HepG2 (cell line): ENCODE measurements around the gene GPC6. TPM values are rescaled to one million over a fixed set of nuclear protein-coding genes. Genes with fewer than 3 reads are reported as not detected.

Experiments used
- ATAC-seq: fragments of 200-7000 bp; cut with Tn5 transposase; 3 replicates; pipeline ENCODE4 v1.9.1; 2020; ENCODE audit warnings: mild to moderate bottlenecking, moderate library complexity
- BruUV-seq: library from RNA; stranded (reverse); fragments of 400-500 nt; replicated peaks from 2 replicates; lab custom pipeline; 2021; lab: Mats Ljungman, UMichigan
- CTCF ChIA-PET: fragments of 300-600 bp; formaldehyde crosslinking; extraction: SDS; loops from one replicate; lab custom pipeline; 2021; ENCODE audit warnings: low total read pairs, inconsistent platforms, low intra/inter-chr PET ratio; lab: Yijun Ruan, JAX
- POLR2A ChIA-PET: fragments of 350-600 bp; sonication (Branson Sonifier 250); formaldehyde crosslinking; loops from one replicate; lab custom pipeline; 2020; ENCODE audit warnings: antibody characterized with exemption, inconsistent platforms; lab: Yijun Ruan, JAX
- DNase-seq: peaks from one replicate; pipeline ENCODE4 v3.0.0-alpha.2; 2015; ENCODE audit warnings: low spot score
- FAIRE-seq: peaks from 3 replicates; lab custom pipeline; 2011; peaks lifted over from hg19 to GRCh38; lab: Jason Lieb, UNC
- H2AFZ ChIP-seq: one replicate; pipeline ENCODE4 v1.6.1; 2011; ENCODE audit warnings: low read length, inconsistent platforms
- H3K27ac ChIP-seq: fragments of 300-600 bp; 3 replicates; pipeline ENCODE4 v1.8.0; 2011; ENCODE audit warnings: mixed run types, mild to moderate bottlenecking, mixed read lengths, low read length, inconsistent platforms; ENCODE audit not compliant: insufficient read depth; ENCODE audit errors: extremely low read length
- H3K27me3 ChIP-seq, 2 experiments: fragments of 200-600 bp in 1 of 2; 2 replicates in 1 of 2; 3 replicates in 1 of 2; pipeline versions ENCODE4 v1.6.0 to v1.8.0; 2011; ENCODE audit warnings: low read length in 2 of 2, mild to moderate bottlenecking in 2 of 2, moderate library complexity in 2 of 2, inconsistent platforms in 1 of 2; ENCODE audit not compliant: insufficient read depth in 2 of 2, control insufficient read depth in 1 of 2
- H3K36me3 ChIP-seq, 2 experiments: fragments of 200-600 bp in 1 of 2; replicated peaks in 1 of 2; 2 replicates in 1 of 2; 3 replicates in 1 of 2; pipeline versions ENCODE4 v1.5.1 to v1.8.0; 2011; ENCODE audit warnings: low read length in 2 of 2, inconsistent platforms in 1 of 2; ENCODE audit not compliant: insufficient read depth in 2 of 2, control insufficient read depth in 1 of 2
- H3K4me1 ChIP-seq: 2 replicates; pipeline ENCODE4 v1.5.1; 2012; ENCODE audit warnings: low read length, inconsistent platforms; ENCODE audit not compliant: insufficient read depth
- H3K4me2 ChIP-seq: 2 replicates; pipeline ENCODE4 v1.6.0; 2011; ENCODE audit warnings: low read depth, low read length, inconsistent platforms
- H3K4me3 ChIP-seq, 3 experiments: fragments of 200-600 bp in 1 of 3; sonication (generic), shearing (Covaris generic) in 1 of 3; replicated peaks in 1 of 3; 2 replicates each; pipeline ENCODE4 v1.5.1; 2011 to 2016; ENCODE audit warnings: low read length in 3 of 3, inconsistent platforms in 2 of 3, low read depth in 2 of 3, mild to moderate bottlenecking in 2 of 3, control low read depth in 1 of 3, mixed read lengths in 1 of 3; ENCODE audit not compliant: insufficient read depth in 1 of 3
- H3K79me2 ChIP-seq: one replicate; pipeline ENCODE4 v1.6.1; 2011; ENCODE audit warnings: low read length, inconsistent platforms; ENCODE audit not compliant: insufficient read depth
- H3K9ac ChIP-seq: 2 replicates; pipeline ENCODE4 v1.6.0; 2011; ENCODE audit warnings: mild to moderate bottlenecking, low read depth, low read length, inconsistent platforms; ENCODE audit not compliant: insufficient read depth
- H3K9me3 ChIP-seq: 2 replicates; pipeline ENCODE4 v1.5.1; 2012; ENCODE audit warnings: mild to moderate bottlenecking, low read length
- H4K20me1 ChIP-seq: 2 replicates; pipeline ENCODE4 v1.6.0; 2011; ENCODE audit warnings: inconsistent platforms, mild to moderate bottlenecking, low read length, moderate library complexity; ENCODE audit not compliant: insufficient read depth
- ARHGAP35 ChIP-seq: sonication (generic); formaldehyde crosslinking; IDR thresholded peaks from 2 replicates; pipeline ENCODE4 v1.9.0; 2022; ENCODE audit warnings: mild to moderate bottlenecking, inconsistent platforms, moderate library complexity, missing genetic modification reagents, borderline replicate concordance
- MAFK ChIP-seq, 2 experiments: IDR thresholded peaks in 1 of 2; conservative IDR thresholded peaks in 1 of 2; 2 replicates each; pipeline ENCODE4 v1.6.1; 2011; ENCODE audit warnings: improper control_type of control experiment in 2 of 2, low read length in 2 of 2
- PCBP1 ChIP-seq: fragments of 200-400 bp; formaldehyde crosslinking; IDR thresholded peaks from 2 replicates; pipeline ENCODE4 v1.6.1; 2017; ENCODE audit warnings: mild to moderate bottlenecking, low read depth, low read length, borderline replicate concordance
- RBM22 ChIP-seq: fragments of 200-400 bp; formaldehyde crosslinking; optimal IDR thresholded peaks from 2 replicates; pipeline ENCODE3; 2017; ENCODE audit warnings: mild to moderate bottlenecking, low read length, moderate library complexity
- RFXANK ChIP-seq: IDR thresholded peaks from 2 replicates; pipeline ENCODE4 v1.6.1; 2016
- RXRB ChIP-seq: IDR thresholded peaks from 2 replicates; pipeline ENCODE4 v1.6.1; 2016; ENCODE audit warnings: borderline replicate concordance, missing genetic modification reagents, missing compliant biosample characterization
- SNAPC2 ChIP-seq: sonication (generic); formaldehyde crosslinking; IDR thresholded peaks from 2 replicates; pipeline ENCODE4 v1.8.1; 2022; ENCODE audit warnings: mild to moderate bottlenecking, missing genetic modification reagents
- SRF ChIP-seq: IDR thresholded peaks from 2 replicates; pipeline ENCODE4 v1.6.1; 2011; ENCODE audit warnings: mild to moderate bottlenecking, low read depth, low read length, moderate library complexity
- TMF1 ChIP-seq: sonication (generic); formaldehyde crosslinking; IDR thresholded peaks from 2 replicates; pipeline ENCODE4 v1.8.1; 2022; ENCODE audit warnings: low read depth, missing genetic modification reagents
- ZNF784 ChIP-seq: sonication (generic); formaldehyde crosslinking; IDR thresholded peaks from 2 replicates; pipeline ENCODE4 v1.5.1; 2020; ENCODE audit warnings: missing genetic modification reagents, mild to moderate bottlenecking, borderline replicate concordance
- WGBS: methylation state at CpG from one replicate; pipeline ENCODE4 v1.1.6; 2017; ENCODE audit warnings: low lambda C conversion rate; 5-methylcytosine and 5-hydroxymethylcytosine counted together
- in situ Hi-C: cut with HindIII; loops from 2 replicates; pipeline ENCODE4 v1.10.0; 2017; ENCODE audit warnings: low pct_unique_long_range_greater_than_20kb; ENCODE audit not compliant: extremely low pct_ligation_motif_present
- intact Hi-C: fragments of 100-400 bp; cut with micrococcal nuclease; formaldehyde crosslinking; loops from one replicate; pipeline ENCODE4 v1.10.0; 2022; ENCODE audit not compliant: unreplicated experiment
- polyA plus RNA-seq, 8 experiments: library from polyadenylated mRNA; depleted of rRNA in 3 of 8; stranded (reverse) in 7 of 8; unstranded in 1 of 8; fragments of >200 nt; fragmentation: Illumina TruSeq in 4 of 8; extraction: Trizol in 4 of 8; gene quantifications; 2 replicates each; pipeline versions ENCODE4 v1.2.1 to v1.2.3, GENCODE V29; 2011 to 2016; ENCODE audit warnings: low read depth in 4 of 8, missing spikeins in 1 of 8, mixed read lengths in 1 of 8; ENCODE audit not compliant: insufficient read depth in 1 of 8
- total RNA-seq, 5 experiments: library from RNA; depleted of rRNA; stranded (reverse); fragments of >200 nt; fragmentation: Illumina TruSeq; extraction: Trizol; gene quantifications; 2 replicates each; pipeline ENCODE4 v1.2.3, GENCODE V29; 2016; ENCODE audit warnings: low read depth in 1 of 5
- TF ChIP-seq, protein P1 (sequence below): sonication (generic); formaldehyde crosslinking; IDR thresholded peaks from 2 replicates; pipeline ENCODE4 v1.4.0; 2020; ENCODE audit warnings: missing genetic modification reagents
- TF ChIP-seq, protein P2 (sequence below): sonication (generic); formaldehyde crosslinking; IDR thresholded peaks from 2 replicates; pipeline ENCODE4 v1.5.0; 2020; ENCODE audit warnings: missing genetic modification reagents

The GPC6 gene
- total and polyA plus RNA-seq, 2 of the 13 experiments (the other 11 are each of a cell fraction or from before 2014, with no cell fraction given) = 24.5 to 33.9 TPM

- TF ChIP-seq PCBP1 = no peak
- TF ChIP-seq, protein P1, sequence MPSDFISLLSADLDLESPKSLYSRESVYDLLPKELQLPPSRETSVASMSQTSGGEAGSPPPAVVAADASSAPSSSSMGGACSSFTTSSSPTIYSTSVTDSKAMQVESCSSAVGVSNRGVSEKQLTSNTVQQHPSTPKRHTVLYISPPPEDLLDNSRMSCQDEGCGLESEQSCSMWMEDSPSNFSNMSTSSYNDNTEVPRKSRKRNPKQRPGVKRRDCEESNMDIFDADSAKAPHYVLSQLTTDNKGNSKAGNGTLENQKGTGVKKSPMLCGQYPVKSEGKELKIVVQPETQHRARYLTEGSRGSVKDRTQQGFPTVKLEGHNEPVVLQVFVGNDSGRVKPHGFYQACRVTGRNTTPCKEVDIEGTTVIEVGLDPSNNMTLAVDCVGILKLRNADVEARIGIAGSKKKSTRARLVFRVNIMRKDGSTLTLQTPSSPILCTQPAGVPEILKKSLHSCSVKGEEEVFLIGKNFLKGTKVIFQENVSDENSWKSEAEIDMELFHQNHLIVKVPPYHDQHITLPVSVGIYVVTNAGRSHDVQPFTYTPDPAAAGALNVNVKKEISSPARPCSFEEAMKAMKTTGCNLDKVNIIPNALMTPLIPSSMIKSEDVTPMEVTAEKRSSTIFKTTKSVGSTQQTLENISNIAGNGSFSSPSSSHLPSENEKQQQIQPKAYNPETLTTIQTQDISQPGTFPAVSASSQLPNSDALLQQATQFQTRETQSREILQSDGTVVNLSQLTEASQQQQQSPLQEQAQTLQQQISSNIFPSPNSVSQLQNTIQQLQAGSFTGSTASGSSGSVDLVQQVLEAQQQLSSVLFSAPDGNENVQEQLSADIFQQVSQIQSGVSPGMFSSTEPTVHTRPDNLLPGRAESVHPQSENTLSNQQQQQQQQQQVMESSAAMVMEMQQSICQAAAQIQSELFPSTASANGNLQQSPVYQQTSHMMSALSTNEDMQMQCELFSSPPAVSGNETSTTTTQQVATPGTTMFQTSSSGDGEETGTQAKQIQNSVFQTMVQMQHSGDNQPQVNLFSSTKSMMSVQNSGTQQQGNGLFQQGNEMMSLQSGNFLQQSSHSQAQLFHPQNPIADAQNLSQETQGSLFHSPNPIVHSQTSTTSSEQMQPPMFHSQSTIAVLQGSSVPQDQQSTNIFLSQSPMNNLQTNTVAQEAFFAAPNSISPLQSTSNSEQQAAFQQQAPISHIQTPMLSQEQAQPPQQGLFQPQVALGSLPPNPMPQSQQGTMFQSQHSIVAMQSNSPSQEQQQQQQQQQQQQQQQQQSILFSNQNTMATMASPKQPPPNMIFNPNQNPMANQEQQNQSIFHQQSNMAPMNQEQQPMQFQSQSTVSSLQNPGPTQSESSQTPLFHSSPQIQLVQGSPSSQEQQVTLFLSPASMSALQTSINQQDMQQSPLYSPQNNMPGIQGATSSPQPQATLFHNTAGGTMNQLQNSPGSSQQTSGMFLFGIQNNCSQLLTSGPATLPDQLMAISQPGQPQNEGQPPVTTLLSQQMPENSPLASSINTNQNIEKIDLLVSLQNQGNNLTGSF = no peak
These were observed 1021.3 kb downstream of the GPC6 start (continued) for GRCh38 chr13:94247890-94248289.

GRCh38 chr13:94248454-94249228 is 1022.0 kb downstream of the GPC6 start:
- ChIA-PET CTCF (no interaction called here), POLR2A (no interaction called here)
- Histone ChIP-seq H2AFZ (no peak overlapping the region), H3K79me2 (no peaks in the 10 kb centered on the region), H3K4me1 (no peaks in the 10 kb centered on the region), H3K9me3 (peaks cover 8% of the 10 kb centered on the region), H3K36me3 (no peaks in the 10 kb centered on the region), H3K27ac (no peak overlapping the region), H3K4me3 (no peak overlapping the region), H3K4me2 (no peak overlapping the region), H3K9ac (no peak overlapping the region), H3K27me3 (no peaks in the 10 kb centered on the region), H4K20me1 (no peaks in the 10 kb centered on the region)
- BruUV-seq = no TSS peak
- intact Hi-C loops (no loop called here), in situ Hi-C loops (no loop called here)
- FAIRE-seq (no peak), DNase-seq (no peak), ATAC-seq (no peak)
- whole genome bisulfite sequencing = 100% methylated on average over 2 of the region's 2 CpGs
- TF ChIP-seq ARHGAP35 (CRISPR knock-in tag) (no peak), SRF (no peak), SNAPC2 (no peak), RFXANK (no peak), TMF1 (CRISPR knock-in tag) (no peak), RXRB (no peak), ZNF784 (CRISPR knock-in tag) (no peak), RBM22 (no peak), MAFK (conservative IDR thresholded peaks at IDR 0.05 in 1 of 2, IDR thresholded peaks at IDR 0.05 in 1 of 2; ENCODE audit: low read length in 2 of 2) (no peak)
- TF ChIP-seq, protein P2, sequence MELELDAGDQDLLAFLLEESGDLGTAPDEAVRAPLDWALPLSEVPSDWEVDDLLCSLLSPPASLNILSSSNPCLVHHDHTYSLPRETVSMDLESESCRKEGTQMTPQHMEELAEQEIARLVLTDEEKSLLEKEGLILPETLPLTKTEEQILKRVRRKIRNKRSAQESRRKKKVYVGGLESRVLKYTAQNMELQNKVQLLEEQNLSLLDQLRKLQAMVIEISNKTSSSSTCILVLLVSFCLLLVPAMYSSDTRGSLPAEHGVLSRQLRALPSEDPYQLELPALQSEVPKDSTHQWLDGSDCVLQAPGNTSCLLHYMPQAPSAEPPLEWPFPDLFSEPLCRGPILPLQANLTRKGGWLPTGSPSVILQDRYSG (CRISPR knock-in tag) = no peak
